Stimulated activated naive CD4-positive, alpha-beta T cell (primary cell): ENCODE results near the gene ZDHHC5.
"Not testable (repeated sequence)": the region's sequence is repeated elsewhere in the genome, so short reads cannot be mapped to it uniquely, and the experiment has no call there.

Experiments
- DNase-seq, 6 experiments: peaks; one replicate each; lab custom pipeline; 2025; lab: John Stamatoyannopoulos, UW

ZDHHC5 gene

GRCh38 chr11:57667117-57667735 is 688 bp upstream of the ZDHHC5 start:
- DNase-seq = peak; percentile 88 to 100 (median 96)

- DNase-seq = peak in 4 of 6 experiments; percentile 16 to 74 (median 44)
These were observed 494 bp downstream of the ZDHHC5 start for GRCh38 chr11:57668434-57668782.

- no peak for DNase-seq
These were observed 6.3 kb downstream of the ZDHHC5 start for GRCh38 chr11:57674251-57674650.

DNA sequence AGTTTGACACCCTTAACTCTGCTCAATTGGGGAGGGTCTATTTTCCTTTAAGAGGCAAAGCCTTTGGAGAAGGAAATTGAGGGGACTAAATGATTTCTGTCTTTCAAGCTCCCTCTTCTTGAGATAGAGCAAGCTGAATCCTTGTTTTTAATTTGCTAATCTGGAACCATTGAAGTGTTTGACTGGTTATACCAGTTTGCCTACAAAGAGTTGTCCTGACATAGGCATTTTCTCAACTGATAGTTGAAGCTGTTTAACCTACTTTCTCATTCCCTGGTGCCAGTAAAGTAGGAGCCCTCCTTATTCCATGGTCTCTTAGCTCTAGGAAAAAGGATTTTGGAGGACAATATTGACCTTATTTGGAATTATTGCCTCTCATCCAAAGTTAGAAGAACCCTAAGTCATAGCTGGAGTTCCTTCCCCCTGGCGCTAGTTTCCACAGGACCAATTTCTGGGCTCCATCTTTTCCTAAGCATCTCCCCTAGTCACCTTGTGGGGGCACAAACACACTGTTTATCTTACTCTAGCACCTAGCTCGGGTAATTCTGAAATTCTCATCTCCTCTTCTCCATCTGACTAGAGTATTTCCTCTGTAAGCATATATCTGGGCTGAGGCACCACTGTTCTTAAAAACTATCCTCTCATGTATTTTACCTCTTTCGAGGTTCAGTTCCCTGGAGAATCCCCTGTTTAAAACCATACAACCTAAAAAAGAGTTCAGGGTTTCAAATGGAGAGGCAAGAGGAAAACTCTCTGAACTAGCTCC is 7.4 kb downstream of the ZDHHC5 start:
- DNase-seq = no peak

GRCh38 chr11:57679396-57679795 is 11.5 kb downstream of the ZDHHC5 start:
- no peak for DNase-seq

GRCh38 chr11:57680552-57680874 is 12.6 kb downstream of the ZDHHC5 start:
- no peak for DNase-seq

GRCh38 chr11:57681168-57681567 is 13.3 kb downstream of the ZDHHC5 start:
- no peak for DNase-seq

DNA sequence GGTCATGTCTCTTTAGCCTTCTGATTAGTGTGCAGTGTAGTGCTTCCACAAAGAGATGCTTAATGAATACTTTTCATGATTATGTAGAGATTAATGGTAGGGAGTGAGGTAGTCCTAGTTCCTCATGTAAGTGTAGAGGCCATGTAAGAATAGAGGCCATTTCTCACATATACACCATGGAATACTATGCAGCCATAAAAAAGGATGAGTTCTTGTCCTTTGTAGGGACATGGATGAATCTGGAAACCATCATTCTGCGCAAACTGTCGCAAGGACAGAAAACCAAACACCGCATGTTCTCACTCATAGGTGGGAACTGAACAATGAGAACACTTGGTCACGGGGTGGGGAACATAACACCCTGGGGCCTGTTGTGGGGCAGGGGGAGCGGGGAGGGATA is 22.6 kb downstream of the ZDHHC5 start:
- not testable (repeated sequence) for DNase-seq

- DNase-seq = no peak
These were observed 31.0 kb downstream of the ZDHHC5 start for GRCh38 chr11:57698843-57699365.

DNA sequence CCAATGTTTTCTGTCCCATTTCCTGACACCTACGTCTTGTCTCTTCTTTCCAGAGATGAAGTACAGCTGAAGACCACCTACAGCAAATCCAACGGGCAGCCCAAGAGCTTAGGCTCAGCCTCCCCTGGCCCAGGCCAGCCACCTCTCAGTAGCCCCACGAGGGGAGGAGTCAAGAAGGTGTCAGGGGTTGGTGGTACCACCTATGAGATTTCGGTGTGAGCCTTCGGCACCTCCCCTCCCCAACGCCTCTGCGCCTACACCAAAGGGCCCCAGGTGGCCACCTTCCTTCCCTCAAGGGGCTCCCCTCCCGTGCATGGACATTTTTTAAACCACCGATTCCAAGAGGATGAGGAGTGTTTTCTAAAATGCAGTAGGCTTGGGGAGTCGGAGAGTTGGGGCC is 31.9 kb downstream of the ZDHHC5 start:
- DNase-seq = no peak

GRCh38 chr11:57700425-57700824 is 32.5 kb downstream of the ZDHHC5 start:
- DNase-seq = no peak

DNA sequence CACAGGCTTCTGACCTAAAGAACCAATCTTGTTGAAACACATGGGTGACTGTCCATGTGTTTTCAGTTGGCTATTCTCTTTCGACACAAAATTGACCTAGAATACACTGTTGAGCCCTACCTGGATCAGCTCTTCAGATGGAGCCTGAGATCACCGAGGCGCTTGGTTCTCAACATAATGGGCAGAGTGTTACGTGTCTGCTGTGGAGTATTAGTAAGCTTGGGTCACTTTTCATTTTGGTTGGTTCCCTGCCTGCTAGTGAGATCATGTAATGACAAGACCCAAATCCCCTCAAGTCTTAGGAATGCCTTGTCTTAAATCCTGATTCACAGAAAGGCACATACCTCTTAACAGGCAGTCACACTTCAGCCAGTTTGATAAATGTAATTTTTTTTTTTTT is 35.4 kb downstream of the ZDHHC5 start:
- no peak for DNase-seq

DNA sequence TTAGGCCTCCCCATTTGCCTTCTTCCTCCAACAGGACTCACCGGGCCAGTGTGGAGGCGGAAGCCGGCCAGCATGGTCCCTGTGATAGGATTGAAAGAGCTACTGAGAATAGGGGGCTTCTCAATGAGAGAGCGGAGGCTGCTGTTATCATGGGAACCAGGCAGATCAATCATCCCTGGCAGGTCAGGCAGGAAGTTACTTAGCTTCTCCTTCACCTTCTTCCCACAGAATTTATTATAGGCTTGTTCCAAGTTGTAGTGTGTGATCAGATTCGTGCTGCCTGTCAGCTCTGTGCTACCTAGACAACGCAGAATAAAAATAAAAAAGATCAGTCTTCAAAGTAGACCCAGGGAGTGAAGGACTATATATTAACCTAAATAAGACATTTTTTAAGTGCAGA is 37.0 kb downstream of the ZDHHC5 start:
- DNase-seq = no peak

DNA sequence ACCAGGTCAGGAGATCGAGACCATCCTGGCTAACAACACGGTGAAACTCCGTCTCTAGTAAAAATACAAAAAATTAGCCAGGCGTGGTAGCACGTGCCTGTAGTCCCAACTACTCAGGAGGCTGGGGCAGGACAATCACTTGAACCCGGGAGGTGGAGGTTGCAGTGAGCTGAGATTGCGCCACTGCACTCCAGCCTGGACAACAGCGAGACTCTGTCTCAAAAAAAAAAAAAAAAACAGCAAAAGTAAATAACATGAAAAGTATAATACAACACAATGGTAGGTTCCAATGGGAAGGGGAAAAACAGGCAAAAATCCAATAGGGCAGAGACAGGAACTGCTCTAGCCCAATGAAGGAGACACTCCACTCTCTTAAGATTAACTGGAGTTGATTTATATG is 37.5 kb downstream of the ZDHHC5 start:
- not testable (repeated sequence) for DNase-seq

- DNase-seq = no peak
These were observed 42.0 kb downstream of the ZDHHC5 start for GRCh38 chr11:57709802-57710367.

- DNase-seq = peak; percentile 70 to 90 (median 79)
These were observed 43.7 kb downstream of the ZDHHC5 start, which contains the start of gene MED19 for GRCh38 chr11:57711414-57712255. Gene MED19, minus strand, starts transcription at chr11:57712215. Its CDS starts 36 bp downstream, at chr11:57712179.

DNA sequence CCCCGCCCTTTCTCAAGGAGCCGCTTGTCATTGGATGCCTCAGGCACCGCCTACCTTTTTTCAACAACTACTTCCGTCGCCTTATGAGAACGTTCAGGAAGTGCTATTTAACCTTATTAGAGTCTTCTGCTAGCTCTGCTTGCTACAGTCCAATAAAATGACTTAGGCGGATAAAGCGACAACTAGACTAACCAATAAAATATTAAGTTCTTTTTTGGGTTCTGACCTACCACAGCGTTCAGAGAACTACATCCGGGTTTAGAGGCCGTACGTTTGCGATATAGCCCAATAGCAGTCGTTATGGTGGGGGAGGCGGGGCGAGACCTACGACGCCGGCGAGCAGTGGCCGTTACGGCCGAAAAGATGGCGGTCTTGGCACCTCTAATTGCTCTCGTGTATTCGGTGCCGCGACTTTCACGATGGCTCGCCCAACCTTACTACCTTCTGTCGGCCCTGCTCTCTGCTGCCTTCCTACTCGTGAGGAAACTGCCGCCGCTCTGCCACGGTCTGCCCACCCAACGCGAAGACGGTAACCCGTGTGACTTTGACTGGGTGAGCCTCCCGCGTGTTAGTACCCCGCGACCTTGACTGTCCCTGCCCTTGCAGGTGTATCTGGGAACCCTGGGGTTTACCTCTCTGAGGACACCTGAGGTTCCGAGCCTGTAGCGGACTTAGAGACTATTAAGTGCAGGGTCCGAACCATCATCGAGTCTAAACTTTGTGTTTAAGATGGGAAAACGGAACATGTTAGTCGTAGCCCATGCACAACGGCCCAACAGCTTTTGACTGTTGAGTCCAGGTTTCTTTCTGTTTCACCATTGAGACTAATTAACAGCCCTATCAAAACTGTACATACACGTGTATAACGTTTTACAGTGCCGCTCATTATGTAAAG is 44.6 kb downstream of the ZDHHC5 start, which contains the start of gene TMX2:
Gene TMX2 (plus strand): TSS at position 338 of the 895 bp plus-strand sequence. CDS start 26 bp downstream, at position 364.
- peak; percentile 78 to 96 (median 92) for DNase-seq

DNA sequence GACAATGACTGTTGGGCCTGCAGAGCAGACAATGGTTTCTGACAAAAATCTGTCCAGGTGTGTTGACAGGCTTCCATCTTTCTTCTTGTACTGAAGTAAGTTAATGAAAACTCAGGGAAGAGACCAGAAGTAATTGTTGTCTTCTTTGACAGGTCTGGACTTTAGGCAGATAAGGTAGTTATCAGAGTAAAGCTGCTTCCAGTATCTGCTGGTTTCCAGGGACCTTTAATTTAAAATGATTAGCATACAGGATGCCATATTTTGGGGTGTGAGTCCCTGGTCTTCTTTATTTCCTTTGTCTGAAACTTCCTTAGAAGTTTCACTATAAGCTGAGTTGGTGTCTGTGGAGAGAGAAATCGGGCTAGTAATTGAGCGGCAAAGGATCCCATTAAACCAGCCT is 45.9 kb downstream of the ZDHHC5 start:
- DNase-seq = no peak

GRCh38 chr11:57716726-57717125 is 48.8 kb downstream of the ZDHHC5 start:
- not testable (repeated sequence) for DNase-seq

DNA sequence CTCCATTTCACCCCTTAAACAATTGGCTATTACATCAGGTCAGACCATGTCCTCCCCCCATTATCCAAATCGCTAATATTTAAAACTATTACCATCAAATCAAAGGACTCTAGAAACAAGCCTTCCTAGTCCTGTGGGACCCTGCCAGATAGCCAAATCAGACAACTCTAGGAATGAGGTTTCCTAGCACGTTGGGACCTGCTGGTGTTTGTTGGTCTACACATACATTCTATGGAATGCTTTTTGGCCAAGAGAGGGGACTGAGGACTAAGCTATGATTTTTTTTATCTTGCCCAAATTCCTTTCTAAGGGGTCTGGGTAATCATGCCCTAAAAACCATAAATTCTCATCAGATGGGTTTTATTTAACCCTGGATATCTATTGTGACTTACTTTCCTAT is 59.3 kb downstream of the ZDHHC5 start:
- no peak for DNase-seq

- DNase-seq = no peak
These were observed 60.9 kb downstream of the ZDHHC5 start for GRCh38 chr11:57728829-57729228.
